Gastrocnemius medialis (tissue), 4 donors: ENCODE measurements around the gene KCNK2.

ENCODE experiments used
- POLR2A ChIP-seq, 2 donors: fragments of 450-650 bp; IDR thresholded peaks; one replicate each; pipeline ENCODE4 v1.6.1; 2017; ENCODE audit warnings: antibody characterized with exemption in 2 of 2, mild to moderate bottlenecking in 2 of 2, moderate library complexity in 2 of 2
- TF ChIP-seq, protein P1 (sequence below), 5 experiments: fragments of 450-650 bp in 3 of 5; fragments of 200-600 bp in 2 of 5; sonication (generic) in 2 of 5; IDR thresholded peaks in 4 of 5; conservative IDR thresholded peaks in 1 of 5; 1 replicate in 4 of 5; 2 replicates in 1 of 5; pipeline ENCODE4 v1.5.1; 2016 to 2019; ENCODE audit warnings: antibody characterized with exemption in 5 of 5, mild to moderate bottlenecking in 3 of 5, moderate library complexity in 3 of 5

DNA sequence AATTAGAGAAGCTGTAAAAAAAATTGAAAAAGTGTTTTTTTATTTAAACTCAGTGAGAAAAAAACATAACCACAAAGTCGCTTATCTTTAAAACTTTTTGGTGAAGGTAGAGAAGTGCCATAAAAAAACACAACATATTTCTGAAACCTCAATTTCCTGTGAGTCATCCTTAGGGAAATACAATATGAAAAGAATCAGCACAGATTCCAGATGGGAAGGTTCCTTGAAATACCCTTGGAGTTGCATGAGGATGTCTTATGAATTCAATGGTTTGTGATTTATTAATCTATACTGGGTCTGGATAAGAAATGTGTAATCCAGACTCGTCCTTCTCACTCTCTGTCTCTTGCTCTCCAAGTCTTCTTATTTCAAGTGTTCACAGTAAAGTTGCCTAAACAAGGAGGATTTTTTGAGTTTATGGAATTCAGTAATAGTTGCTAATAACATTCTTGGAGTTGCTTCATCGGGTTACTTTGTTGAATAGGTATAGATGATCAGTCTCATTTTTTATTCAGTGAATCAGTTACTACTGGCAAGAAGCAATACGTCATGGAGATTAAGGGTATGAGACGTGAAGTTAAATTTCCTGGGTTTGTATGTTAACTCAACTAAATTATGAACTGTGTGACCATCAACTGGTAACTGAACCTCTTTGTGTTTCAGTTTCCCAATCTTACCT is 191.4 kb downstream of the KCNK2 start:
- TF ChIP-seq, protein P1, sequence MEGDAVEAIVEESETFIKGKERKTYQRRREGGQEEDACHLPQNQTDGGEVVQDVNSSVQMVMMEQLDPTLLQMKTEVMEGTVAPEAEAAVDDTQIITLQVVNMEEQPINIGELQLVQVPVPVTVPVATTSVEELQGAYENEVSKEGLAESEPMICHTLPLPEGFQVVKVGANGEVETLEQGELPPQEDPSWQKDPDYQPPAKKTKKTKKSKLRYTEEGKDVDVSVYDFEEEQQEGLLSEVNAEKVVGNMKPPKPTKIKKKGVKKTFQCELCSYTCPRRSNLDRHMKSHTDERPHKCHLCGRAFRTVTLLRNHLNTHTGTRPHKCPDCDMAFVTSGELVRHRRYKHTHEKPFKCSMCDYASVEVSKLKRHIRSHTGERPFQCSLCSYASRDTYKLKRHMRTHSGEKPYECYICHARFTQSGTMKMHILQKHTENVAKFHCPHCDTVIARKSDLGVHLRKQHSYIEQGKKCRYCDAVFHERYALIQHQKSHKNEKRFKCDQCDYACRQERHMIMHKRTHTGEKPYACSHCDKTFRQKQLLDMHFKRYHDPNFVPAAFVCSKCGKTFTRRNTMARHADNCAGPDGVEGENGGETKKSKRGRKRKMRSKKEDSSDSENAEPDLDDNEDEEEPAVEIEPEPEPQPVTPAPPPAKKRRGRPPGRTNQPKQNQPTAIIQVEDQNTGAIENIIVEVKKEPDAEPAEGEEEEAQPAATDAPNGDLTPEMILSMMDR (IDR thresholded peaks at IDR 0.05 in 4 of 5, conservative IDR thresholded peaks at IDR 0.05 in 1 of 5): no peak
- TF ChIP-seq POLR2A (IDR thresholded peaks at IDR 0.05): no peak
